Endometrial microvascular endothelial cells (primary cell): ENCODE measurements around the gene OR7G2. TPM values are rescaled to one million over a fixed set of nuclear protein-coding genes. Genes with fewer than 3 reads are reported as not detected.
"Not testable (repeated sequence)": the region's sequence is repeated elsewhere in the genome, so short reads cannot be mapped to it uniquely, and the experiment has no call there.

ENCODE experiments used
- in situ Hi-C: cut with HindIII; loops from 2 replicates; pipeline ENCODE4 v1.10.0; 2017; ENCODE audit warnings: low sequenced_read_pairs, low pct_unique_long_range_greater_than_20kb; ENCODE audit errors: inconsistent ontology term
- total RNA-seq: library from RNA; depleted of rRNA; stranded (reverse); fragments of >200 nt; gene quantifications from one replicate; pipeline ENCODE4 v1.2.3, GENCODE V29; 2015; ENCODE audit errors: inconsistent ontology term

The OR7G2 gene
- total RNA-seq, 1 donor from 2014 or later, result not detected

DNA sequence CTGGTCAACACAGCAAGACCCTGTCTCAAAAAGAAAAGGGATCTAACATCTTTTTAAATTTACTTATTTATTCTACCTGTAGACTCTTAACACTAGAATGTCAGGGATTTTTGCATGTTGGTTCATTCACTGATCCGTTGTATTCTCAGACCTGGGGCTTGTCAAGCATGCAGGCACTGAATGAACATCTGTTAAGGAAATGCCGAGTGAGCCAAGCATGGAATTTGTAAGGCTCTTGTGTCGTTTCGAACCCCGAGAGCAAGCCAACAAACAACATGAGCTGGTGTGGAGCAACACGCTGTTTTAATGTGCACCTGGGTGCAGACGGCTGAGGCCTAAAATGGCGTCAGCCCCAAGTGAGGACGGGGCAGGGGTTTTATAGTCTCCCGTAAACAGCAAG is 30.4 kb downstream of the OR7G2 start:
- in situ Hi-C loops, result no loop called here

DNA sequence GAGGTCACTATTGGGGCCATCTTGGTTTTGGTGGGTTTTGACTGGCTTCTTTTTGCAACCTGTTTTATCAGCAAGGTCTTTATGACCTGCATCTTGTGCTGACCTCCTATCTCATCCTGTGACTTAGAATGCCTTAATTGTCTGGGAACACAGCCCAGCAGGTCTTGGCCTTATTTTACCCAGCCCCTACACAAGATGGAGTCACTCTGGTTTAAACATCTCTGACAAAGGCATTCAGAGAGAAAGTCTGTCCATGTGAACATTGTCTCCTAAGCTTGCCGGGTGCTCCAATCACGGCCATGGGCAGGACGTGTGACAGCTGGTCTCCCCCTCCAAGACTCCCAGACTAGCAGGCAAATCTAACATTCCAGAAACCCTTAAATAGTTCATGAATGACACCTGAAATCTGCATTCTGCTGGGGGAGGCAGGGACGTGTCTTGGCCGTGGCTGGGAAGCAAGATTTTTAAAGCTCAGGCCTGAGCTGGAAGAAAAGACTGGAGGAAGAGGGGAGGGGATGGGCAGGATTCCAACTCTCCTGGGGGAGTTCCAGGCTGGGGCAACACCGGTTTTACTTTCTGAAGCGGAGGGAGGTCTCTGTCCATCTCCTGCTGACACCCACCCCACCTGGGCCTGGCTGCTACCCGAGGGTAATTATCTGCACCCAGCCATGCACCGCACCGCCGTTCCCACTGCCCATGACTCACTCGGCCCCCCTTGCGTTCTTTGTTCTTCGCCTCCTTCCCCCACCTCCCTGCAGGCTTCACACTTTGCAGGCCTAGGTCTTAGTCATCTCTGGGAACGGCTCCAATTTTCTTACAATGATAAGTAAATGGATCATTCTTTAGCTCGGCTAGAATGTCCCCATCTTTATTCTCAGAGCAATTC is 32.0 kb downstream of the OR7G2 start:
- in situ Hi-C loops, result no loop called here

DNA sequence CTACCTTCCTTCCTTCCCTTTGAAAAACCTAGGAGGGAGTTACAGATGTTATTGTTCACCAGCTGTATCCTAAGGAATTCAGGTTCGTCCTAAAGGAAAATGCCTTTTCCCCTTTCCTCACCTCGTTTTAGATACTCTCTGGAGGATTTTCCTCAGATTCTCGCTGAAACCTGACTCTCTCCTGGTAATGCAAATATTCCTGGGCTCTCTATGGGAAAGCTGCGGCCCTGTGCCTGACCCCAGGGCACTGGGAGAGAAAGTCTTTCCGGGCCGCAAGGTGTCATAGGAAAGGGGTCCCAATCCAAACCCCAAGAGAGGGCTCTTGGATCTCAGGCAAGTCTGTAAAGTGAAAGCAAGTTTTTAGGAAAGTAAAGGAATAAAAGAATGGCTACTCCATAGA is 33.5 kb downstream of the OR7G2 start:
- in situ Hi-C loops, result no loop called here

DNA sequence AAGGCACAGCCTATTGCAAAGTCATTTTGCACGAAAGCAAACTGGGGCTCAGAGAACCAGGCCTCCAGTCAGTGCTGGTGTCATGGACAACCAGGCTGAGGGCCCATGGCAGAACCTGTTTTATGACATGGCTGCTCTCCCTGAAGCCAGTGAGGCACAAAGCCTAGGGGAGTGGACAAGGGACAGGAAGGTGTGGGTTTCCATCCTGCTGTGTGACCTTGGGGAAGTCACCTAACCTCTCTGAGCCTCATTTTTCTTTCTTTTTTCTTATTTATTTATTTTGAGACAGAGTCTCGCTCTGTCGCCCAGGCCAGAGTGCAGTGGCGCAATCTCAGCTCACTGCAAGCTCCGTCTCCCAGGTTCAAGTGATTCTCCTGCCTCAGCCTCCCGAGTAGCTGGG is 35.6 kb downstream of the OR7G2 start:
- in situ Hi-C loops, result not testable (repeated sequence)

DNA sequence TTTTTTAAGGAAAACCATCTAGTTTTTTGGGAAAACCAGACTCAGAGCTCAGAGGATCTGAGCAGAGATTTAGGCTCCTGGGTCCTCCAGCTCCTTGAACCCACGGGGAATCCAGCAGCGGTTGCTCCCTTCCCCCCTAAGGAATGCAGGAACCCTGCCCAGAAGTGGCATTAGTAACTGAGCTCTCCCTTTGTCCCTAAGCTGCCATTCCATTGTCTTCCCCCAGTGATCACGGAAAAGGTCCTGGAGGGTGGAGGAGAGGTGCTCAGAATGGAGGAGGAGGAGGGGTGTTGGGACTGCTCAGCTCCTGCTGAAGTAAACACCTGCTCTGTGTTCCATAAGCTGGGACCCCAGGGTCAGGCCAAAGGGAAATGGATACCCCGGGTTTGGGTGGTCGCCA is 37.2 kb downstream of the OR7G2 start:
- in situ Hi-C loops, result no loop called here

DNA sequence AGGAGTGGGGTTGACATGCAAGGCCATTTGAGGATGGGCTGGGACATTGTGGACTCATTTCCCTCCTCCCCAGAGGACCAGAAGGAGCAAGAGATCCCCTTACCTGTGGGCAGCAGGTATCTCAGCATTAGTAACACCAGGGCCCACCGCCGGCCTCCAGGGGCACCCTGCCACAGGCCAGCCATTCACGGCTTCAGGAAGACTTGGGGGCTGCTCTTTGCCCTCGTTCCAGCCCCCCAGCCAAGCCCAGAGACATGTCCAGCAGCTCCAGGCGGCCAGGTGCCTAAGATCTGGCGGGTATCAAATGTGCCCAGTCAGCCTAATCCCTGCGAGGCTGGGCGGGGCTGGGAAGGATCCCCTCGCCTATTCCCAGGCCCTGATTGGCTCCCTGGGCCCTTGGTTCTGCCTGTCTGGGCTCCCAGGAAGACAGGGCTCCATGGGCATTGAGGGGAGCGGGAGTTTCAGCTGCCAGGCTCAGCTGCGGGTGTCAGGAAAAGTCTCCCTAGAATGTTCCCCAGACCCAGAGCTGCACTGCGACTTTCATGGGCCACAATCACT is 41.7 kb downstream of the OR7G2 start:
- in situ Hi-C loops, result no loop called here

DNA sequence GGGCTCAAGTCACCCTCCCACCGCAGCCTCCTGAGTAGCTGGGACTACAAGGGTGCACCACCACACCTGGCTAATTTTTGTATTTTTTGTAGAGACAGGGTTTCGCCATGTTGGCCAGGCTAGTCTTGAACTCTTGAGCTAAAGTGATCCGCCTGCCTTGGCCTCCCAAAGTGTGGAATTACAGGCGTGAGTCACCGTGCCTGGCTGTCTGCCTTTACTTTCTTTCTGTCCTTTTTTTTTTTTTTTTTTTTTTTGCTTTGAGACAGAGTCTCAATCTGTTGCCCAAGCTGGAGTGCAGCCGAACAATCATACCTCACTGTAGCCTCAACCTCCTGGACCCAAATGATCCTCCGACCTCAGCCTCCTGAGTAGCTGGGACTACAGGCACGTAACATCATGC is 45.4 kb downstream of the OR7G2 start:
- in situ Hi-C loops, result no loop called here

- in situ Hi-C loops, result no loop called here
Observed at GRCh38 chr19:9060564-9061340, 46.5 kb downstream of the OR7G2 start.

DNA sequence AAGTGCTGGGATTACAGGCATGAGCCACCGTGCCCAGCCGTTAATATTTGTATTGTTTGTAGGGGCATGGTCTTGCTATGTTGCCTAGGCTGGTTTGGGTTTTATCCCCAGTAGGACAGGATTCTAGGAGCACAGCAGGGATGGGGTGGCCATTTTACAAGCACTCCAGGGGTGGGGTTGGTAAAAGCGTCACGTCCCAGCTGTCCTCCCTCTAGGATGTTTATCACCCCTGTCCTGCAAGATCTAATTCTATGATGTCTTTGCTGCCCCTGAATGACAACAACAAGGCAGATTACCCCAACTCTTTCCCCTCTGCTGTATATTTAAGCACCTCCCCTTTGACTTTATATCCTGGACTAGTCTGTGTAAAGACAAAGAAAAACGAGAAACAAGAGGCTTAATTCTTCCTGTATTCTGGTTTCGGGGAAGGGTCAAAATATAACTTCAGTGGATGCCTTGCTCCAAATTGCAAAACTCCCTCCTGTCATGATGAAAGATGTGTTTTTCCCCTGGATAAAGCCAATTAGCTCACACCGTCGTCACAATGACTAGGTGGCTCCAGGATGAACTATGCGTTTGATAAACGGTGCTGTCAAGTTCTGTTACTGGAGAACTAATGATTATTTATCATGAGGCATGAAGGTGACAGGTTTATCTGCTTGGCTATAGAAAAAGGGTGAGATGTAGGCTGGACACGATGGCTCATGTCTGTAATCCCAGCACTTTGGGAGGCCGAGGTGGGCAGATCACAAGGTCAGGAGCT is 48.2 kb downstream of the OR7G2 start:
- in situ Hi-C loops, result no loop called here

DNA sequence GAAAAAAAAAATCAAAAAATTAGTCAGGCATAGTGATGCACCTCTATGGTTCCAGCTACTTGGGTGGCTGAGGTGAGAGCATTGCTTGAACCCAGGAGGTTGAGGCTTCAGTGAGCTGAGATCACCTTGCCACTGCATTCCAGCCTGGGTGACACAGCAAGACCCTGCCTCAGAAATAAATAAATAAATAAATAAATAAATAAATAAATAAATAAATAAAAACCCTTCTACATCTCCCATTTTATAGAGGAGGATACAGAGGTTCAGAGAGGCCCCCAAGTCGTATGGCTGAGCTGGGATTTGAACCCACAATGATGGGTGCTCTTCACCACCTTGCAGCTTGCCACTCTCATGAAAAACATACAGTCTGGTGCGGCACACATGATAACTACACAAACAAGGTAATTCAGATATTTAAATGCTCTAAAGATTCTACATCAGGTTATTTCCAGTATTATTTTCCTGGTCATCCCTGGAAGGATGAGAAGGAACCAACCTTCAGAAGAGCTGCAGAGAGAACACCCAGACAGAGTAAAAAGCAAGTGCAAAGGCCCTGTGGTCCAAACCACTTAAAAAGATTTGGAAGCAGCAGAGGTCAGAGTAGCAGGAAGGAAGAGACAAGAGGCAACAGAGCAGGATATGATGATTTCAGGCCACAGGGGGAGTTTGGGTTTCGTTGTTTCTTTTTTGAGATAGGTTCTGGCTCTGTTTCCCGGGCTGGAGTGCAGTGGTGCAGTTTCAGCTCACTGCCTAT is 49.6 kb downstream of the OR7G2 start:
- in situ Hi-C loops, result no loop called here

DNA sequence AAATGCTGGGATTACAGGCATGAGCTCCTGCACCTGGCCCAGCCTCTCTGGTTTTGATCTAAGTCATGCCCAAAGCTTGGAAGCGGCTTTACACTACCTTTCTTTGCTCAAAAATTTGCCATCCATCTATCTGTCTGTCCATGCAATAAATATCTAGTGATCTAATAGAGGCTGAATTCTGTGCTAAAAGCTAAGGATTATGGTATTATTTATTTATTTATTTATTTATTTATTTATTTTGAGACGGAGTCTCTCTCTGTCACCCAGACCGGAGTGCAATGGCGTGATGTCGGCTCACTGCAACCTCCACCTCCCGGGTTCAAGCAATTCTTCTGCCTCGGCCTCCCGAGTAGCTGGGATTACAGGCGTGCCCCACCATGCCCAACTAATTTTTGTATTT is 51.1 kb downstream of the OR7G2 start:
- in situ Hi-C loops, result not testable (repeated sequence)

DNA sequence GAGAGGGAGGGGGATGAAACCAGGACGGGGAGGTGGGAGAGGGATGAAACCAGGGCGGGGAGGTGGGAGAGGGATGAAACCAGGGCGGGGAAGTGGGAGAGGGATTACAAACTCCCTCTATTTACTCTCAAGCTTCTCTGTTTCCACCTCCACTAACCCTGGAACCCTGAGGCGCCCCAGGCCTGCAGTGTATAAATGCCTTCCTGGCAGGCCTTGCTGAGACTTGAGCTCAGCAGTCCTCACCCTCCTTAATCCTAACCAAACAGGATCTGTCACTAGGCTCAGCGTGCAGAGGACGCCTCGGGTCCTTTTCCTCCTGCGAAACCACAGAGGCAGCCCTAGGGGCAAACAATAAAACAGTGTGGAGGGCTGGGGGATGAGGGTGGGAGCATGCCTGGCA is 52.5 kb downstream of the OR7G2 start:
- in situ Hi-C loops, result no loop called here

GRCh38 chr19:9054207-9054606 is 53.1 kb downstream of the OR7G2 start:
- in situ Hi-C loops, result no loop called here

DNA sequence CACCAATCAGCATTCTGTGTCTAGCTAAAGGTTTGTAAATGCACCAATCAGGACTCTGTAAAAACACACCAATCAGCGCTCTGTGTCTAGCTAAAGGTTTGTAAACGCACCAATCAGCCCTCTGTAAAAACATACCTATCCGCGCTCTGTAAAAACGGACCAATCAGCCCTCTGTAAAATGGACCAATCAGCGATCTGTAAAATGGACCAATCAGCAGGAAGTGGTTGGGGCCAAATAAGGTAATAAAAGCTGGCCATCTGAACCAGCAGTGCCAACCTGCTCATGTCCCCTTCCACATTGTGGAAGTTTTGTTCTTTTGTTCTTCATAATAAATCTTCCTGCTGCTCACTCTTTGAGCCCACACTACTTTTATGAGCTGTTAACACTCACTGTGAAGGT is 53.6 kb downstream of the OR7G2 start:
- in situ Hi-C loops, result not testable (repeated sequence)

DNA sequence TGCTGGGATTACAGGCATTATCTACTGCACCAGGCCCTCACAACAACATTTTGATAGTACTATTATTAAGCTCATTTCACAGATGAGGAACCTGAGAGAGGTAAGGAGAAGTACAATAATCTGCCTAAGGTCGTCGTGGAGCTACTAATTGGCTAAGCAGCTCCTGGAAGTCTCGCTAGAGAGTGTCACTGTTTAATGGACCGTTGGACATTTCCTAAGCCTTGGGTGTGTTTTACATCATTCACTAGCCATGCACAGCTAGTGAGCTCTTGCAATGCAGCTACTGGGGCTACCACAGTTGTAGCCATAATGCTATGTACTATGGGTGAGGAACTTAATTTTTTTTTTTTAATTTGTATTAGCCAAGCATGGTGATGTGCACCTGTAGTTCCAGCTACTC is 54.4 kb downstream of the OR7G2 start:
- in situ Hi-C loops, result no loop called here
